Osteoblast (primary cell): ENCODE data around the gene CYP4F8. TPM values are rescaled to one million over a fixed set of nuclear protein-coding genes. Genes with fewer than 3 reads are reported as not detected.

ENCODE experiments used
- DNase-seq: peaks from one replicate; pipeline ENCODE4 v3.0.0; 2011; ENCODE audit warnings: low spot score, mixed read lengths; ENCODE audit not compliant: insufficient read length; ENCODE audit errors: missing footprints
- H2AFZ ChIP-seq: 2 replicates; pipeline ENCODE4 v1.6.0; 2011; ENCODE audit warnings: mild to moderate bottlenecking, low read length
- H3K27ac ChIP-seq: 2 replicates; pipeline ENCODE4 v1.5.1; 2011; ENCODE audit warnings: mild to moderate bottlenecking, low read depth, low read length, moderate library complexity
- H3K27me3 ChIP-seq: 2 replicates; pipeline ENCODE4 v1.6.0; 2012; ENCODE audit warnings: mild to moderate bottlenecking, control low read depth, inconsistent platforms, low read length, moderate library complexity; ENCODE audit not compliant: insufficient read depth
- H3K36me3 ChIP-seq: 2 replicates; pipeline ENCODE4 v1.5.1; 2011; ENCODE audit warnings: mild to moderate bottlenecking, low read length, control low read depth, moderate library complexity; ENCODE audit not compliant: insufficient read depth
- H3K4me1 ChIP-seq: 2 replicates; pipeline ENCODE4 v1.5.1; 2011; ENCODE audit warnings: mild to moderate bottlenecking, low read length, control low read depth, moderate library complexity; ENCODE audit not compliant: insufficient read depth
- H3K4me2 ChIP-seq: 2 replicates; pipeline ENCODE4 v1.6.0; 2011; ENCODE audit warnings: mild to moderate bottlenecking, low read length; ENCODE audit not compliant: insufficient read depth
- H3K4me3 ChIP-seq: fragments of 200-600 bp; sonication (generic); 3 replicates; pipeline ENCODE4 v1.5.1; 2012; ENCODE audit warnings: mild to moderate bottlenecking, low read length, inconsistent platforms; ENCODE audit not compliant: insufficient read depth
- H3K79me2 ChIP-seq: 2 replicates; pipeline ENCODE4 v1.6.0; 2012; ENCODE audit warnings: mild to moderate bottlenecking, low read length, control low read depth, inconsistent platforms; ENCODE audit not compliant: insufficient read depth
- H3K9me3 ChIP-seq: 2 replicates; pipeline ENCODE4 v1.5.1; 2011; ENCODE audit warnings: low read depth, low read length, control low read depth
- H4K20me1 ChIP-seq: 2 replicates; pipeline ENCODE4 v1.6.0; 2012; ENCODE audit warnings: mild to moderate bottlenecking, low read length, control low read depth; ENCODE audit not compliant: insufficient read depth
- CTCF ChIP-seq: IDR thresholded peaks from 2 replicates; pipeline ENCODE4 v1.5.1; 2011; ENCODE audit warnings: mild to moderate bottlenecking, low read depth, low read length, moderate library complexity; ENCODE audit errors: extremely low read depth
- total RNA-seq: library from RNA; depleted of rRNA; stranded (reverse); fragments of >200 nt; gene quantifications from 2 replicates; pipeline ENCODE4 v1.2.3, GENCODE V29; 2012

CYP4F8 gene
- total RNA-seq, 1 donor, result not detected

- no peaks in the 10 kb centered on the region for H3K27me3 ChIP-seq
- H3K4me2 ChIP-seq, result no peak overlapping the region
- H3K9me3 ChIP-seq, result no peaks in the 10 kb centered on the region
- H3K4me3 ChIP-seq, result no peak overlapping the region
- no peak for DNase-seq
- no peaks in the 10 kb centered on the region for H3K4me1 ChIP-seq
- H3K79me2 ChIP-seq, result no peaks in the 10 kb centered on the region
- H4K20me1 ChIP-seq, result no peaks in the 10 kb centered on the region
- no peak for TF ChIP-seq CTCF
- no peaks in the 10 kb centered on the region for H3K36me3 ChIP-seq
- no peak overlapping the region for H2AFZ ChIP-seq
- H3K27ac ChIP-seq, result no peak overlapping the region
Observed at GRCh38 chr19:15577184-15577771, 37.7 kb upstream of the CYP4F8 start.

GRCh38 chr19:15583346-15583745, 31.7 kb upstream of the CYP4F8 start:
- no peaks in the 10 kb centered on the region for H3K36me3 ChIP-seq
- DNase-seq, result no peak
- no peaks in the 10 kb centered on the region for H3K27me3 ChIP-seq
- TF ChIP-seq CTCF, result no peak
- H4K20me1 ChIP-seq, result no peaks in the 10 kb centered on the region
- no peak overlapping the region for H3K4me2 ChIP-seq
- no peaks in the 10 kb centered on the region for H3K4me1 ChIP-seq
- no peak overlapping the region for H3K27ac ChIP-seq
- H3K79me2 ChIP-seq, result no peaks in the 10 kb centered on the region
- no peak overlapping the region for H3K4me3 ChIP-seq
- no peaks in the 10 kb centered on the region for H3K9me3 ChIP-seq
- no peak overlapping the region for H2AFZ ChIP-seq

- TF ChIP-seq CTCF, result no peak
- Histone ChIP-seq H3K27me3 (no peaks in the 10 kb centered on the region), H3K9me3 (no peaks in the 10 kb centered on the region), H3K36me3 (no peaks in the 10 kb centered on the region), H3K4me3 (no peak overlapping the region), H2AFZ (no peak overlapping the region), H3K4me1 (no peaks in the 10 kb centered on the region), H4K20me1 (no peaks in the 10 kb centered on the region), H3K79me2 (no peaks in the 10 kb centered on the region), H3K27ac (no peak overlapping the region), H3K4me2 (no peak overlapping the region)
- peak; percentile 47 for DNase-seq
Observed at GRCh38 chr19:15584095-15584494, 30.9 kb upstream of the CYP4F8 start.

GRCh38 chr19:15584541-15585115, 30.4 kb upstream of the CYP4F8 start:
- H3K27me3 ChIP-seq, result no peaks in the 10 kb centered on the region
- no peak overlapping the region for H2AFZ ChIP-seq
- no peaks in the 10 kb centered on the region for H4K20me1 ChIP-seq
- H3K9me3 ChIP-seq, result no peaks in the 10 kb centered on the region
- peak; percentile 85 for TF ChIP-seq CTCF
- no peak overlapping the region for H3K4me3 ChIP-seq
- no peak overlapping the region for H3K4me2 ChIP-seq
- no peak overlapping the region for H3K27ac ChIP-seq
- no peaks in the 10 kb centered on the region for H3K36me3 ChIP-seq
- H3K4me1 ChIP-seq, result no peaks in the 10 kb centered on the region
- no peaks in the 10 kb centered on the region for H3K79me2 ChIP-seq
- peak; percentile 94 for DNase-seq
